ENCODE data around the gene ZFYVE28.

ZFYVE28 gene

DNA sequence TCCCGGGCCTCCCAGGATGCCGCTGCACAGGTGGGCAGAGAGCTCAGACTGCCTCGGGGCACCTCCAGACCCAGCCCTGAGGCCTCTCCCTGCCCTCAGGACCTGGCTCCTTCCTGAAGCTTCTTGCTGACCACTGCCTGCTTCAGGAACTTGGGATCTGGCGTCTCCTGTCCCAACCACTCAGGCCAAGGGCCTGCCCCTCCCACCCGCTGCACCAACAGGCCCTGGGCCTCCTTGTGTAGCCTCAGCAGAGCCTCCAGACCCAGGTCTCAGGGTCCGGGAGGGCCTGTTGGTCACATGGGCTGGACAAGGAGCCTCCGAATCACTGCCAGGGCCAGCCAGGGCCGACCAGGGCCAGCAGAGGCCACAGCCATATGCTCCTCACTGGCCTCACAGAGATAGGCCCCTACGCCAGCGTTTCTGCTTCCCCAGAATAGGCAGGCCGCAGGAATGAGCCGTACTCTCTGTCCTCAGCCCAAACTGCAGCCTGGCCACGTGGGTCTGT lies 159.4 kb downstream of the ZFYVE28 start:
- TF ChIP-seq CTCF (IDR thresholded peaks at IDR 0.05; ENCODE audit: low read depth, low read length), result no peak
- in situ Hi-C loops (cut with HindIII; ENCODE audit: low sequenced_read_pairs), result no loop called here
- no peak overlapping the region for H3K4me3 ChIP-seq (ENCODE audit: low read depth, low read length)
- no peak for DNase-seq (ENCODE audit: low read depth, low spot score)

DNA sequence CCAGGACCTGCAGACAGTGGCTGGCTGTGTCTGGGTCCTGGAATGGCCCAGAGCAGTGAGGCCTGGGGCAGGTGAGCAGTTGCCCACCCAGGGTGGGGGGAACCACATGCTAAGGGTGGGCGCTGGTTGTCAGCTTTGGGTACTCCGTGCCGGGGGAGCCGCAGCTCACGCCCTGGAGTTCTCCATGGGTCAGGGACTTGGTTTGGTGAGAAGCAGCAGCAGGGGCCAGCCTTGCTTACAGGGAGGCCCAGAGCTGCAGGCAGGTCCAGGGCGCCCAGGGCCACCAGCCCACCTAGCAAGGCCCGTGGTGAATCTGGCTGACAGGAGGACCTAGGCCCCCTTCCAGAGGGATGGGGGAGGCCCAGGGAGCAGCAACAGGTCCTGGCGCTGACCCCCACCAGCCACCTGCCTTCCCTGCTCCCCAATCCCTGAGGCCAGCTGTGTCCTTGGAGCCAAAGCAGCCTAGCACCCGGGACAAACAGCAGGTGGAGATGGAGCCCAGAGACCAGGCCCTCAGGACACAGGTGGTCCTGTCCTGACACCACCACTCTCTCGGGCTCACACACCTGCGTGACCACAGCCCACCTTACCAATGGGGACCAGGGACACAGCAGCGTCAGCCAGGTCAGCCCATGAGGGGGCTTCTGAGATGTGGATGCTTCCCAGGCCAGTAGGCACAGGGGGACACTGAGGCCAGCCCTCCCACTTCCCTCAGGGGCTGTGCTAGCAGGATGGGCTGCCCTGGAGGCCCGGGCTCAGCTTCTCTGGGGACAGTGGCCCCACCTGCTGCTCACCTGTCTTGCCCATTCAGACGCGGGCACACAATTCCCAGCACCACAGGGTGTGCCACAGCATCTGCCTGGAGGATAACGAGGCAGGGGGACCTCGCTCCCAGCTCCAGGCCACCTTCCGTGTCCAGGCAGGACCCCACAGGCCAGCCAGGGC lies 160.1 kb downstream of the ZFYVE28 start:
- in situ Hi-C loops (cut with HindIII; ENCODE audit: low sequenced_read_pairs), result no loop called here
- no peak for TF ChIP-seq CTCF (IDR thresholded peaks at IDR 0.05; ENCODE audit: low read depth, low read length)
- no peak overlapping the region for H3K4me3 ChIP-seq (ENCODE audit: low read depth, low read length)
- DNase-seq (ENCODE audit: low read depth, low spot score), result no peak

DNA sequence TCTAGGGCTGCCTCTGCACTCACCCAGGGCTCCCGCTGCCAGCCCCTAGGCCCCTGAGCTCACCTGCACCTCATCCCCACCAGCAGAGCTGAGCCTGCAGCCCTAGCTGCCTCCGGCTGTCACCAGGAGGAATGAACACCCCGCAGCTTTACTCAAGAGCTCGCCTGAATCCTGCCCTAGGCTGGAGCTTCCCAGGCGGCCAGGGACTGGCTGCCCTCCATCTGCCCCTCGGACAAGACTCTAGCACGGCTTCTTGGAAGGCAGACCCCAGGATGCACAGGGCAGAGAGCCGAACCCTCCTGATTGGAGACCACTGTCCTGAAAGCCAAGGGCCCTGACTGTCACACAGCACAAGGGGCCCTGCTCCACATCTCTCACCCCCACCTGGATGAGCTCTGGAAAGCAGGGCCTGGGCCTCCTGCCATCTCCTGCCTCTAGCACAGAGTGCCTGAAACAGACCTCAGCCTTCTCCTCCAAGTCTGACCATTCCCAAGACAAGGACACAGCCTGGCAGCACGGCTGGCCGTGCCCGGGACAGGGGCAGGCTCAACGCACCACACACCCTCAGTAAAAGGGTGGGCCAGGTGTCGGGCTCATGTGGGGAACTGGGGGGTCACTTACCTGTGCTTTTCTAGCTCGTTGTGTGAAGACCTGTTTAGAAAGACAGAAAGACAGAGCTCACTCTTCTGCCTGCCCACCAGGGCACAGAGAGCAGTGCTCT lies 160.9 kb downstream of the ZFYVE28 start:
- DNase-seq (ENCODE audit: low read depth, low spot score), result no peak
- TF ChIP-seq CTCF (IDR thresholded peaks at IDR 0.05; ENCODE audit: low read depth, low read length), result no peak
- in situ Hi-C loops (cut with HindIII; ENCODE audit: low sequenced_read_pairs), result no loop called here
- no peak overlapping the region for H3K4me3 ChIP-seq (ENCODE audit: low read depth, low read length)

DNA sequence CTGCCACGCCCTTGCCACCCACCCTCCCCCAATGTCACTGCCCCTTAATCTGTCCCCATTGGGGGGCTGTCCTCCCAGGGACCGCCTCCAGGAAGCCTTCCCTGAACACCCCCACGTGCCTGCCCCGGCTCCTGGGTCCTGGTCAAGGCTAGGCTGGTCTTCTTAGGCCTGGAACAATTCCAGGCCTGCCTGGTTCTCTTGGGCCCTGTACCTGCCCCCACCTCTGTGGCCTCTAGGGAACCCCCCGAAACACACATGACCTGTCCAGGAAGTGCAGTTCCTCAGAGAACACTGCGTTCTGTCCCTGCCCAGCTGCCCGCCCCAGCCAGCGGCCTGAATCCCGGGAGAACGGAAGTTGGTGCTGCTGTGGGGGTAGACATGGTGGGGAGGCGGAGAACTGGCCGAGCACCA lies 161.7 kb downstream of the ZFYVE28 start:
- no peak for TF ChIP-seq CTCF (IDR thresholded peaks at IDR 0.05; ENCODE audit: low read depth, low read length)
- DNase-seq (ENCODE audit: low read depth, low spot score), result no peak
- no peak overlapping the region for H3K4me3 ChIP-seq (ENCODE audit: low read depth, low read length)
- in situ Hi-C loops (cut with HindIII; ENCODE audit: low sequenced_read_pairs), result no loop called here

- H3K4me3 ChIP-seq (ENCODE audit: low read depth, low read length), result no peak overlapping the region
- TF ChIP-seq CTCF (IDR thresholded peaks at IDR 0.05; ENCODE audit: low read depth, low read length), result no peak
- in situ Hi-C loops (cut with HindIII; ENCODE audit: low sequenced_read_pairs), result no loop called here
- no peak for DNase-seq (ENCODE audit: low read depth, low spot score)
These were observed 162.2 kb downstream of the ZFYVE28 start for GRCh38 chr4:2256156-2256731.

DNA sequence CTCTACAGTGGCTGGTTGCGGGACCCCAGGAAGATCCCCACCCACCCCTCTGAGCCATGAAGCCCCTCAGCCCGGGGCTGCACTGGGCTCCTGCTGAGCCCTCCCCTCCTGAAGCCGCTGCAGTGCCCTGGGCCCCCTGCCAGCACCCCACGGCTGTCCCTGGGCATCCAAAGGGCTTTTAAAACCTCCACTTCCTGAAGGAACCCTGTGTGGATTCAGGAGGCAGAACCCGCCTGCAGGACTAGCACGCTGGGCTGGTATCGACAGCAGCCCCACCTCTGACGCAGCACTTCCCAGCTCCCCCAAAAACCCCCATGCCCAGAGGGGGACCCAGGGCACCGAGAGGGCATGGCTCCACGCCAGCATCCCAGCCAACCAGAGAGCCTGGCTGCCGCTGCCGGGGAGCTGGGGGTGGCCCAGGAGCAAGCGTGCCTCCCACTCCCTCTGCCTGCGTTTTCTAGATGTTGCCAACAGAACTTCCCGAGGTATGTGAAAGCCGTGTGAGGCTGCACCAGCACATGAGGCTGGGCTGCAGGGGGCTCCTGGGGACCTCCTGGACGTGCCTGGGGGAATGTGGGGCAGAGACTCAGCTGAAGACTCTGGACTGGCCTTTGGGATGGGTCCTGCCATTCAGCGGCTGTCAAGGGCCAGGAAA lies 162.8 kb downstream of the ZFYVE28 start:
- in situ Hi-C loops (cut with HindIII; ENCODE audit: low sequenced_read_pairs), result no loop called here
- H3K4me3 ChIP-seq (ENCODE audit: low read depth, low read length), result no peak overlapping the region
- DNase-seq (ENCODE audit: low read depth, low spot score), result peak; percentile 56
- no peak for TF ChIP-seq CTCF (IDR thresholded peaks at IDR 0.05; ENCODE audit: low read depth, low read length)
